CD14-positive monocyte (primary cell): Measurements from ENCODE around the gene PTPN9. TPM values are rescaled to one million over a fixed set of nuclear protein-coding genes. Genes with fewer than 3 reads are reported as not detected.

Experiments used
- DNase-seq, 3 donors: peaks; one replicate each; pipeline ENCODE4 v3.0.0-alpha.2; 2011 to 2022
- H2AFZ ChIP-seq: 2 replicates; pipeline ENCODE4 v1.6.0; 2012; ENCODE audit warnings: mild to moderate bottlenecking, low read depth, low read length, inconsistent platforms; ENCODE audit not compliant: insufficient read depth, poor library complexity, severe bottlenecking
- H3K27ac ChIP-seq, 2 donors: 1 replicate in 1 of 2; 2 replicates in 1 of 2; pipeline ENCODE4 v1.5.1; 2012 to 2013; ENCODE audit warnings: low read length in 2 of 2, control low read depth in 1 of 2, inconsistent platforms in 1 of 2, low read depth in 1 of 2, mild to moderate bottlenecking in 1 of 2
- H3K27me3 ChIP-seq, 2 donors: one replicate each; pipeline versions ENCODE4 v1.6.0 to v1.6.1; 2011 to 2013; ENCODE audit warnings: low read length in 2 of 2; ENCODE audit not compliant: control insufficient read depth in 2 of 2, insufficient read depth in 2 of 2
- H3K36me3 ChIP-seq, 2 donors: replicated peaks in 1 of 2; 1 replicate in 1 of 2; 2 replicates in 1 of 2; pipeline versions ENCODE4 v1.5.1 to v1.6.1; 2012 to 2013; ENCODE audit warnings: low read length in 2 of 2, control low read depth in 1 of 2, inconsistent platforms in 1 of 2, mild to moderate bottlenecking in 1 of 2; ENCODE audit not compliant: insufficient read depth in 2 of 2, control insufficient read depth in 1 of 2
- H3K4me1 ChIP-seq, 2 donors: 1 replicate in 1 of 2; 2 replicates in 1 of 2; pipeline versions ENCODE4 v1.5.1 to v1.6.1; 2012 to 2013; ENCODE audit warnings: low read length in 2 of 2, control low read depth in 1 of 2, inconsistent platforms in 1 of 2, mild to moderate bottlenecking in 1 of 2, moderate library complexity in 1 of 2; ENCODE audit not compliant: insufficient read depth in 2 of 2, control insufficient read depth in 1 of 2
- H3K4me2 ChIP-seq: replicated peaks from 2 replicates; pipeline ENCODE3; 2012; ENCODE audit warnings: low read length, moderate library complexity, mild to moderate bottlenecking; ENCODE audit not compliant: poor library complexity, severe bottlenecking; ENCODE audit errors: extremely low read depth
- H3K4me3 ChIP-seq, 3 experiments: fragments of 200-600 bp in 1 of 3; sonication (generic) in 1 of 3; replicated peaks in 1 of 3; 1 replicate in 2 of 3; 2 replicates in 1 of 3; pipeline ENCODE4 v1.5.1; 2011 to 2013; ENCODE audit warnings: low read length in 3 of 3, mild to moderate bottlenecking in 3 of 3, control low read depth in 2 of 3, low read depth in 2 of 3, inconsistent platforms in 1 of 3, moderate library complexity in 1 of 3
- H3K79me2 ChIP-seq: 2 replicates; pipeline ENCODE4 v1.6.0; 2012; ENCODE audit warnings: mild to moderate bottlenecking, control low read depth, inconsistent platforms, low read length, moderate library complexity; ENCODE audit not compliant: insufficient read depth
- H3K9ac ChIP-seq: 2 replicates; pipeline ENCODE4 v1.6.0; 2017; ENCODE audit warnings: low read length, mild to moderate bottlenecking; ENCODE audit not compliant: insufficient read depth, poor library complexity, severe bottlenecking
- H3K9me3 ChIP-seq, 2 donors: replicated peaks in 1 of 2; 1 replicate in 1 of 2; 2 replicates in 1 of 2; pipeline versions ENCODE4 v1.5.1 to v1.6.1; 2012 to 2013; ENCODE audit warnings: low read length in 2 of 2, control low read depth in 1 of 2; ENCODE audit not compliant: control insufficient read depth in 1 of 2, insufficient read depth in 1 of 2
- H4K20me1 ChIP-seq: 2 replicates; pipeline ENCODE4 v1.6.0; 2012; ENCODE audit warnings: mild to moderate bottlenecking, low read length, control low read depth, moderate library complexity; ENCODE audit not compliant: insufficient read depth
- H3K27ac Mint-ChIP-seq, 7 donors: one replicate each; pipeline ENCODE4 v1.8.0; 2020; ENCODE audit warnings: mild to moderate bottlenecking in 7 of 7, mixed read lengths in 7 of 7, moderate library complexity in 6 of 7, inconsistent platforms in 2 of 7
- H3K27me3 Mint-ChIP-seq, 3 donors: one replicate each; pipeline ENCODE4 v1.8.0; 2021 to 2022; ENCODE audit warnings: low read depth in 3 of 3, mild to moderate bottlenecking in 3 of 3, mixed read lengths in 3 of 3, moderate library complexity in 3 of 3, inconsistent platforms in 1 of 3
- H3K36me3 Mint-ChIP-seq, 2 donors: one replicate each; pipeline ENCODE4 v1.8.0; 2020; ENCODE audit warnings: mixed read lengths in 2 of 2, inconsistent platforms in 1 of 2, mild to moderate bottlenecking in 1 of 2
- H3K4me1 Mint-ChIP-seq: one replicate; pipeline ENCODE4 v1.8.0; 2020; ENCODE audit warnings: mild to moderate bottlenecking, mixed read lengths
- H3K4me3 Mint-ChIP-seq, 2 donors: one replicate each; pipeline ENCODE4 v1.8.0; 2020; ENCODE audit warnings: mild to moderate bottlenecking in 2 of 2, mixed read lengths in 2 of 2, moderate library complexity in 1 of 2
- H3K9me3 Mint-ChIP-seq, 7 donors: one replicate each; pipeline ENCODE4 v1.8.0; 2020 to 2022; ENCODE audit warnings: mixed read lengths in 7 of 7, mild to moderate bottlenecking in 6 of 7, moderate library complexity in 6 of 7, inconsistent platforms in 2 of 7
- CTCF ChIP-seq: fragments of 200-600 bp; IDR thresholded peaks from one replicate; pipeline ENCODE4 v1.8.0; 2022; ENCODE audit warnings: antibody characterized with exemption, mild to moderate bottlenecking
- WGBS: methylation state at CpG from one replicate; pipeline ENCODE4 v1.1.5; 2013; ENCODE audit warnings: missing lambda C conversion rate; ENCODE audit not compliant: insufficient coverage; 5-methylcytosine and 5-hydroxymethylcytosine counted together
- intact Hi-C, 2 donors: fragments of 100-400 bp; cut with micrococcal nuclease; formaldehyde crosslinking; loops; one replicate each; pipeline versions ENCODE4 v1.15.0 to v1.15.1; 2023
- polyA plus RNA-seq, 3 donors: library from polyadenylated mRNA; depleted of rRNA in 1 of 3; unstranded in 2 of 3; stranded (reverse) in 1 of 3; fragments of 300-500 nt in 2 of 3; fragments of >200 nt in 1 of 3; fragmentation: Illumina TruSeq in 2 of 3; gene quantifications; 1 replicate in 2 of 3; 2 replicates in 1 of 3; pipeline ENCODE4 v1.2.3, GENCODE V29; 2012 to 2021

PTPN9 gene
- polyA plus RNA-seq, 3 donors = 21.1 to 40.1 (median 28.0) TPM

GRCh38 chr15:75596703-75597345 lies 17.7 kb upstream of the PTPN9 start:
- H3K4me1 Mint-ChIP-seq = no peaks in the 10 kb centered on the region
- Histone ChIP-seq H3K4me3 (no peak overlapping the region), H3K36me3 (peaks cover 46 to 88% of the 10 kb centered on the region in 2 donors), H3K79me2 (no peaks in the 10 kb centered on the region), H3K9me3 (no peaks in the 10 kb centered on the region), H4K20me1 (no peaks in the 10 kb centered on the region), H2AFZ (no peak overlapping the region), H3K4me1 (no peaks in the 10 kb centered on the region), H3K9ac (no peak overlapping the region), H3K27ac (no peak overlapping the region), H3K4me2 (no peak overlapping the region), H3K27me3 (no peaks in the 10 kb centered on the region)
- no peak for TF ChIP-seq CTCF
- peaks cover 74 to 95% of the 10 kb centered on the region in 2 donors for H3K36me3 Mint-ChIP-seq
- peak overlapping the region in 1 of 7 donors; percentile 0 for H3K27ac Mint-ChIP-seq
- H3K9me3 Mint-ChIP-seq = no peaks in the 10 kb centered on the region
- H3K4me3 Mint-ChIP-seq = no peak overlapping the region
- intact Hi-C loops = no loop called here
- no peak for DNase-seq
- WGBS = 100% methylated on average over 1 of the region's 3 CpGs
- H3K27me3 Mint-ChIP-seq = peaks cover 0 to 2% (median 0%) of the 10 kb centered on the region in 3 donors

- Mint-ChIP-seq H3K36me3 (peaks cover 60 to 86% of the 10 kb centered on the region in 2 donors), H3K27me3 (peaks cover 0 to 4% (median 0%) of the 10 kb centered on the region in 3 donors), H3K4me3 (no peak overlapping the region), H3K9me3 (no peaks in the 10 kb centered on the region), H3K4me1 (no peaks in the 10 kb centered on the region), H3K27ac (no peak overlapping the region)
- Histone ChIP-seq H4K20me1 (no peaks in the 10 kb centered on the region), H3K79me2 (no peaks in the 10 kb centered on the region), H3K36me3 (peaks cover 37 to 65% of the 10 kb centered on the region in 2 donors), H3K27me3 (no peaks in the 10 kb centered on the region), H3K9ac (no peak overlapping the region), H3K27ac (no peak overlapping the region), H3K4me3 (no peak overlapping the region), H3K9me3 (no peaks in the 10 kb centered on the region), H3K4me2 (no peak overlapping the region), H3K4me1 (no peaks in the 10 kb centered on the region), H2AFZ (no peak overlapping the region)
- WGBS = 98% methylated on average over 5 of the region's 9 CpGs
- DNase-seq = no peak
- TF ChIP-seq CTCF = no peak
- intact Hi-C loops = no loop called here
These were observed 15.2 kb upstream of the PTPN9 start for GRCh38 chr15:75594276-75594675.
